ENCODE results near the gene IL1RAPL2. TPM values are rescaled to one million over a fixed set of nuclear protein-coding genes. Genes with fewer than 3 reads are reported as not detected.

IL1RAPL2 gene
- total and polyA plus RNA-seq, 2 of the 4 experiments (the other 2 are of a cell fraction): 0.03 TPM; not detected in 1

DNA sequence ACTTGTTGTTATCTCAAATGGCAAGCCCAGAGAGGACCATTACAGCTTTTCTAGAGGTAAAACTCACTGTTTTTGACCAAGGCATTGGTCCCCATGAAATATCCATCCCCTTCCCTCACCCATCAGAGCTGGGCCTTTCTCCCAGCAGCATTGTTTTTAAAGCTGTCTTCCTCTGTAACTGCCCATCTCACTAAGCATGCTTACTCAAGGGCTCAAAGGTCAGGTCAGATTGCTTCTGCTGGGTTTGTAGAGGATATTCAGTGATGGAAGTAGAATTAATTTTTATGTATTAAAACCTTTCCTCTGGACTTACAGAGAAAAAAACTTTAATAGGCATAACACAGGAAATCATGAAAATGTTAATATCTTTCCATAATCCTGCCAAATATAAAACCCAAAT, 643.4 kb downstream of the IL1RAPL2 start:
- BruUV-seq (replicated peaks): no TSS peak
- no peak for DNase-seq
- no peak overlapping the region for H2AFZ ChIP-seq (replicated peaks; ENCODE audit: low read length, poor library complexity)
- no peak overlapping the region for H2BK120ac ChIP-seq (ENCODE audit: low read depth, low read length)
- no peak overlapping the region for H3K18ac ChIP-seq (ENCODE audit: low read depth, low read length)
- H3K27me3 ChIP-seq (ENCODE audit: control insufficient read depth, insufficient read depth, low read length): no peaks in the 10 kb centered on the region; the same call in 1 of the 2 replicates
- ChIA-PET POLR2A (ENCODE audit: unreplicated experiment) (no interaction called here), CTCF (no interaction called here)
- no peak for ATAC-seq (ENCODE audit: low read depth)
- H4K20me1 ChIP-seq (ENCODE audit: insufficient read depth, low read length): no peaks in the 10 kb centered on the region
- H2BK5ac ChIP-seq (ENCODE audit: low read depth, low read length, poor library complexity, severe bottlenecking): no peak overlapping the region
- no peaks in the 10 kb centered on the region for H3K79me1 ChIP-seq (ENCODE audit: low read depth in 1 of 2, low read length in 2 of 2)
- H3K14ac ChIP-seq (replicated peaks; ENCODE audit: low read depth, low read length): no peak overlapping the region
- no peak overlapping the region for H3K27ac ChIP-seq (ENCODE audit: insufficient read depth, low read length)
- no peak overlapping the region for H2BK15ac ChIP-seq (ENCODE audit: low read depth, low read length)
- H3K36me3 ChIP-seq (ENCODE audit: control insufficient read depth, insufficient read depth, low read length): no peaks in the 10 kb centered on the region
- H3K4ac ChIP-seq (ENCODE audit: low read depth, low read length): no peak overlapping the region
- H3K9me3 ChIP-seq (ENCODE audit: control insufficient read depth, insufficient read depth, low read length): peaks cover 2% of the 10 kb centered on the region; the same call in 1 of the 2 replicates
- H4K8ac ChIP-seq (ENCODE audit: low read depth in 2 of 2, low read length in 2 of 2): no peak overlapping the region
- no peak overlapping the region for H2BK20ac ChIP-seq (ENCODE audit: low read depth, low read length)
- TF ChIP-seq RFX5 (IDR thresholded peaks at IDR 0.05; ENCODE audit: low read depth, low read length): no peak
- no peak overlapping the region for H2AK5ac ChIP-seq (ENCODE audit: low read depth, low read length)
- intact Hi-C loops (cut with micrococcal nuclease): no loop called here
- dilution Hi-C loops (cut with HindIII; ENCODE audit: low sequenced_read_pairs, unreplicated experiment): no loop called here
- in situ Hi-C loops (cut with MboI; ENCODE audit: low sequenced_read_pairs): no loop called here
- no peak overlapping the region for H2AK9ac ChIP-seq (replicated peaks; ENCODE audit: low read depth, low read length, poor library complexity)
- no peak overlapping the region for H3K9ac ChIP-seq (ENCODE audit: low read depth, low read length)
- H3K23ac ChIP-seq (ENCODE audit: low read depth, low read length): no peak overlapping the region
- H3K4me2 ChIP-seq (ENCODE audit: low read depth, low read length): no peak overlapping the region
- no peak overlapping the region for H3K4me3 ChIP-seq (ENCODE audit: insufficient read depth, low read depth, low read length)
- H4K91ac ChIP-seq (ENCODE audit: insufficient read depth, low read depth, low read length): no peak overlapping the region
- no peak overlapping the region for H3K56ac ChIP-seq (ENCODE audit: extremely low read depth, insufficient read depth, low read length)
- no peak overlapping the region for H4K5ac ChIP-seq (ENCODE audit: low read depth, low read length)
- no peaks in the 10 kb centered on the region for H3K4me1 ChIP-seq (ENCODE audit: control insufficient read depth, insufficient read depth, low read length)
- no peaks in the 10 kb centered on the region for H3K9me1 ChIP-seq (ENCODE audit: insufficient read depth, low read length)
